Karpas-422 (cell line): ENCODE results near the gene SHISAL1. TPM values are rescaled to one million over a fixed set of nuclear protein-coding genes. Genes with fewer than 3 reads are reported as not detected.

Experiments
- DNase-seq: peaks from one replicate; pipeline ENCODE4 v3.0.0-alpha.2; 2015
- H2AFZ ChIP-seq: fragments of 200-600 bp; sonication (generic); 2 replicates; pipeline ENCODE4 v1.6.1; 2014; ENCODE audit warnings: antibody characterized with exemption, low read length, mixed read lengths
- H3K27ac ChIP-seq: fragments of 200-600 bp; sonication (generic); 2 replicates; pipeline ENCODE4 v1.5.1; 2014; ENCODE audit warnings: mild to moderate bottlenecking, low read length, moderate library complexity
- H3K27me3 ChIP-seq: fragments of 200-600 bp; sonication (generic); 2 replicates; pipeline ENCODE4 v1.6.1; 2014; ENCODE audit warnings: low read length, mixed read lengths
- H3K36me3 ChIP-seq: fragments of 200-600 bp; sonication (generic); 2 replicates; pipeline ENCODE4 v1.6.1; 2014; ENCODE audit warnings: low read length, mixed read lengths; ENCODE audit not compliant: insufficient read depth
- H3K4me1 ChIP-seq: fragments of 200-600 bp; sonication (generic); 2 replicates; pipeline ENCODE4 v1.6.1; 2014; ENCODE audit warnings: mild to moderate bottlenecking, low read length, mixed read lengths
- H3K4me2 ChIP-seq: fragments of 200-600 bp; sonication (generic); 2 replicates; pipeline ENCODE4 v1.6.1; 2014; ENCODE audit warnings: low read length, low read depth, mild to moderate bottlenecking; ENCODE audit not compliant: poor library complexity, severe bottlenecking
- H3K4me3 ChIP-seq: fragments of 200-600 bp; sonication (generic); 2 replicates; pipeline ENCODE4 v1.5.1; 2014; ENCODE audit warnings: mild to moderate bottlenecking, antibody characterized with exemption, low read length, mixed read lengths
- H3K79me2 ChIP-seq: fragments of 200-600 bp; sonication (generic); 2 replicates; pipeline ENCODE4 v1.6.1; 2014; ENCODE audit warnings: mild to moderate bottlenecking, low read length, mixed read lengths
- H3K9ac ChIP-seq: fragments of 200-600 bp; sonication (generic); 2 replicates; pipeline ENCODE4 v1.6.0; 2014; ENCODE audit warnings: low read length
- H3K9me2 ChIP-seq: fragments of 200-600 bp; sonication (generic), shearing (Covaris generic); replicated peaks from 2 replicates; pipeline ENCODE4 v1.6.0; 2014; ENCODE audit warnings: mild to moderate bottlenecking, low read length, moderate library complexity; ENCODE audit not compliant: insufficient read depth
- H3K9me3 ChIP-seq: fragments of 300-700, 200-600 bp; sonication (generic); 2 replicates; pipeline ENCODE4 v1.6.1; 2014; ENCODE audit warnings: low read length, mixed read lengths
- H4K20me1 ChIP-seq: fragments of 200-600 bp; sonication (generic); 2 replicates; pipeline ENCODE4 v1.6.1; 2014; ENCODE audit warnings: mild to moderate bottlenecking, antibody characterized with exemption, low read length, low read depth; ENCODE audit not compliant: insufficient read depth
- total RNA-seq: library from RNA; depleted of rRNA; stranded (reverse); fragments of >200 nt; shearing (Covaris generic); gene quantifications from 2 replicates; pipeline ENCODE4 v1.2.3, GENCODE V29; 2014; ENCODE audit warnings: low replicate concordance; rRNA removed

The SHISAL1 gene
- not detected in 2 replicates for total RNA-seq

GRCh38 chr22:44312766-44313165 lies at the start of gene SHISAL1:
Gene SHISAL1 (minus strand): TSS chr22:44312951. CDS start chr22:44300945, 12,006 bp downstream.
- Histone ChIP-seq H3K9me3 (no peaks in the 10 kb centered on the region), H3K9me2 (no peaks in the 10 kb centered on the region), H3K79me2 (no peaks in the 10 kb centered on the region), H3K4me1 (peaks cover 10% of the 10 kb centered on the region), H4K20me1 (peaks cover 6% of the 10 kb centered on the region; the same call in 1 of the 2 replicates), H3K36me3 (no peaks in the 10 kb centered on the region), H3K4me3 (no peak within 1 kb of the TSS), H3K27ac (no peak within 1 kb of the TSS), H2AFZ (no peak within 1 kb of the TSS), H3K4me2 (no peak within 1 kb of the TSS), H3K27me3 (no peaks in the 10 kb centered on the region), H3K9ac (no peak within 1 kb of the TSS)
- no peak for DNase-seq

DNA sequence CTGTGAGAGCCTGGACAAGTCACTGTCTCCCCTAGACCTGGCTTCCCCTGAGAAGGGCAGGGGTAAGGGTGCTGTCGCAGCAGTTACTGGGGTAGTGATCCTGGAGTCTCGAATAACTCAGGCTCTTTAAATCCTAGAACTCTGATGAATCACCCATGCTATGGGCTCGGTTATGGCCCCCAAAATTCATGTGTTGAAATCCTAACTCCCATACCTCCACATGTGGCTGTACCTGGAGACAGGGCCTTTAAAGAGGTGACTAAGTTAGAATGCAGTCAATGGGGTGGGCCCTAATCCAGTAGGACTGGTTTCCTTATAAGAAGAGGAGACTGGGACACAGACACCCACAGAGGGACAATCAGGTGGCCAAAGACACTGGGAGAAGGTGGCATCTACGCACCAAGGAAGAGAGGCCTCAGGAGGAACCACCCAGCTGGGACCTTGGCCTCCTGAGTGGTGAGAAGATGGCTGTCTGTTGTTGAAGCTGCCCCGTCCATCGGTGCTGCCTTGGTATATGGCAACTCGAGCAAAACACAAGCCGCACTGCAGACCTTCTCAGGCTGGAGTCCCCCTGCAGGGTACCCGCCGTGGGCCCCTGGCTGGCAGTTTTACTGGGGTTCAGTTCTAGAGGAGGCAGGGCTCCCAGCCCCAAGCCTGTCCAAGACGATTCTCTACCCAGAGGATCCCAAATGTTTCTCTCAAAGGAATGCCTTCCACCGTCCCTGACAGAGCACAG lies 48.8 kb upstream of the SHISAL1 start:
- Histone ChIP-seq H3K36me3 (no peaks in the 10 kb centered on the region), H4K20me1 (no peaks in the 10 kb centered on the region), H3K27ac (no peak overlapping the region), H3K4me1 (no peaks in the 10 kb centered on the region), H2AFZ (no peak overlapping the region), H3K79me2 (no peaks in the 10 kb centered on the region), H3K4me2 (no peak overlapping the region), H3K9me2 (no peaks in the 10 kb centered on the region), H3K27me3 (no peaks in the 10 kb centered on the region), H3K4me3 (no peak overlapping the region), H3K9me3 (no peaks in the 10 kb centered on the region), H3K9ac (no peak overlapping the region)
- DNase-seq: no peak

DNA sequence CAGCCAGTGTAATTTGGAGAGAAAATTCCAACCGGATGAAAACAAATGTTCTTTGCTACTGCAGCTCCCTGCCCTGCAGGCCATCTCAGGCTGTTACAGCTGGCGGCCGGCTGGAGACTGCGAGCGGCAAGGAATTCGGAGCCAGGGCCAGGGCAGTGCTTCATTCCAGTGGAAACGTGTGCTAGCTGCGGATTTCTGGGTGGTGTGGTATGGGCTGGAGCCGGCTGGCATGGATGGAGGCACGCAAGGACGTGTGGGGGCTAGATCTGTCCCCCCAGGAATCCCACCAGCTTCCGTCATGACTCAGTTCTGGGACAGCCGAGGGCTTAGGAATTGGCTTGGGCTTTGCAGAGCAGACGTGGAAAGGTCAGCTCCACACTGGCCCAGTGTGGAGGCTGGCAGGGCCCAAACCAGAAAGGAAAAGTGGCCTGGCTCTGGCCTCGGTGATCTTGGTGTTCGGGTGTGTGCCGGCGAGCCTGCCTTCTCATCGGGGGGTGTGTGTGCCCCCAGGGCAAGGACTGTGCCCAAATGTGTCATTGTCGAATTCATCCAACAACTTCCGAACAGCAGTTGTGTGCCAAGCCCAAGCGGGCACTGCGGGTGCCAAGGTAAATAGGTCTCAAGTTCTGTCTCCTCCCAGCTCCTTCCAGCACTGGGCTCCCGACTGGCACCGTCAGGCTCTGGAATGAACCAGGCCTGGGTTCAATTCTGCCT lies 48.1 kb upstream of the SHISAL1 start:
- no peaks in the 10 kb centered on the region for H3K9me3 ChIP-seq
- no peaks in the 10 kb centered on the region for H3K36me3 ChIP-seq
- no peaks in the 10 kb centered on the region for H3K4me1 ChIP-seq
- no peaks in the 10 kb centered on the region for H4K20me1 ChIP-seq
- H2AFZ ChIP-seq: no peak overlapping the region
- no peaks in the 10 kb centered on the region for H3K27me3 ChIP-seq
- H3K4me2 ChIP-seq: no peak overlapping the region
- H3K4me3 ChIP-seq: no peak overlapping the region
- H3K9ac ChIP-seq: no peak overlapping the region
- no peaks in the 10 kb centered on the region for H3K9me2 ChIP-seq
- no peak overlapping the region for H3K27ac ChIP-seq
- DNase-seq: no peak
- H3K79me2 ChIP-seq: no peaks in the 10 kb centered on the region

- no peak for DNase-seq
- Histone ChIP-seq H3K4me3 (no peak overlapping the region), H3K9me3 (no peaks in the 10 kb centered on the region), H3K27me3 (no peaks in the 10 kb centered on the region), H3K9ac (no peak overlapping the region), H3K79me2 (no peaks in the 10 kb centered on the region), H3K4me1 (no peaks in the 10 kb centered on the region), H3K9me2 (no peaks in the 10 kb centered on the region), H3K27ac (no peak overlapping the region), H2AFZ (no peak overlapping the region), H3K36me3 (no peaks in the 10 kb centered on the region), H4K20me1 (no peaks in the 10 kb centered on the region), H3K4me2 (no peak overlapping the region)
Observed at GRCh38 chr22:44360306-44360667, 47.5 kb upstream of the SHISAL1 start.

DNA sequence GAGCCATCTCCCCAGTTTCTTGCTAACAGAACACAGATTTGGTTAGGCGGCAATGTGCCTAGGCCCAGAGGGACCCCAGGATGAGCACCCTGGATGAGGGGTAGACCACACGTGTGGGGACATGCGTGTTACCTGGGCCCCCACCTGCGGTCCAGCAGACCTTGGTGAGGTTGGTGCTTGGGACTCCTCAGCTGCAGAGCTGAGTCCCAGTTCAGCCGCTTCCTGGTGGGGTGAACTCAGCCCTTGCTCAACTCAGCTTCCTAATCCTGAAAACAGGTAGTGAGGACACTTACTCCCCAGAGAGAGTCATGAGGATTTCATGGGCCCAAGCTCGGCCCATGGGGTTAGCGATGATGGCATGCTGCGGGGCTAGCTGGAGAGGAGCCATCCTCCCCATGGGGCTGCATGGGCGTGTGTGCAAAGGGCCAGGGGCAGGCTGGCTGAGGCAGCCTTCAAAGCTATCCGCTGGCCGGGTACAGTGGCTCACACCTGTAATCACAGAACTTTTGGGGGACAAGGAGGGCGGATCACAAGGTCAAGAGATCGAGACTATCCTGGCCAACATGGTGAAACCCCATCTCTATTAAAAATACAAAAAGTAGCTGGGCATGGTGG lies 46.9 kb upstream of the SHISAL1 start:
- Histone ChIP-seq H3K4me1 (no peaks in the 10 kb centered on the region), H3K9me2 (no peaks in the 10 kb centered on the region), H3K4me2 (no peak overlapping the region), H3K9me3 (no peaks in the 10 kb centered on the region), H3K79me2 (no peaks in the 10 kb centered on the region), H3K27ac (no peak overlapping the region), H3K9ac (no peak overlapping the region), H4K20me1 (no peaks in the 10 kb centered on the region), H3K36me3 (no peaks in the 10 kb centered on the region), H2AFZ (no peak overlapping the region), H3K4me3 (no peak overlapping the region), H3K27me3 (no peaks in the 10 kb centered on the region)
- no peak for DNase-seq

DNA sequence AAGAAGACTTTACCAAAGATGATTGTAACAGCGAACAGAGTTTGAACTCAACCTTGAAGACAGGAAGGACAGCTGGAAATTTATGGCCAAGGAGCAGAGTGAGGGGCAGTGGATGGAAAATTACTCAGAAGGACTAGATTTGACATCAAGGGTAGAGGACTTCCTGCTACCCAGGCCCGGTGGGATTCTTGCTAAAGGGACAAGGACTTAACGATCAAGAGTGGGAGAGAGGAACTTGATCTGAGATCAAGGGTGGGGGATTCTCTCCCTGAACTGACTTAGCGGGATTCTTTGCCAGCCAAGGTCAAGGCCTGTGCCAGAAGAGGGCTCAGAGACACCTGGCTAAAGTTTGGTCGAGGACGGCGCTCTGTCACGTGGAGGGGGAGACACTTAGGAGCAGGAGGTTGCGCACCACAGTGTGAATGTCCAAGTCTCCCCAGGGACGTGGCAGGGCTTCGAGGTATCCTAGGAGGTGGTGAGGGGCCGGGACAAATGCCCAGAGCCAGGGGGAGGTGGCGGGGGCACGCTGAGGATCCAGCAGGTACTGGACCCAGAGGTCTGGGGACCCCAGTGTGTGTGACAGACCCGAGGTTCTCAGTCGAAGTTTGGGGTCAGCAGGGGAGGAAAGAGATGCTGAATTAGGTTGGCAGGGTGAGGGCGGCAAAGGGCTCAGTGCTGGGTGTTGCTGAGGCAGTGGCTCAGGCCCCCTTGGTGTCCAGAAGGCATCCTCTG lies 46.1 kb upstream of the SHISAL1 start:
- Histone ChIP-seq H3K4me1 (no peaks in the 10 kb centered on the region), H3K27me3 (no peaks in the 10 kb centered on the region), H3K79me2 (no peaks in the 10 kb centered on the region), H3K9me2 (no peaks in the 10 kb centered on the region), H3K36me3 (no peaks in the 10 kb centered on the region), H3K4me3 (no peak overlapping the region), H3K9me3 (no peaks in the 10 kb centered on the region), H3K9ac (no peak overlapping the region), H3K27ac (no peak overlapping the region), H3K4me2 (no peak overlapping the region), H4K20me1 (no peaks in the 10 kb centered on the region), H2AFZ (no peak overlapping the region)
- no peak for DNase-seq

GRCh38 chr22:44357966-44358465 lies 45.3 kb upstream of the SHISAL1 start:
- H4K20me1 ChIP-seq: no peaks in the 10 kb centered on the region
- no peaks in the 10 kb centered on the region for H3K79me2 ChIP-seq
- no peak overlapping the region for H3K4me3 ChIP-seq
- DNase-seq: no peak
- no peak overlapping the region for H3K27ac ChIP-seq
- no peak overlapping the region for H3K9ac ChIP-seq
- no peak overlapping the region for H2AFZ ChIP-seq
- H3K9me3 ChIP-seq: no peaks in the 10 kb centered on the region
- no peaks in the 10 kb centered on the region for H3K27me3 ChIP-seq
- H3K4me1 ChIP-seq: no peaks in the 10 kb centered on the region
- no peak overlapping the region for H3K4me2 ChIP-seq
- H3K36me3 ChIP-seq: no peaks in the 10 kb centered on the region
- H3K9me2 ChIP-seq: no peaks in the 10 kb centered on the region
